GM18868 (cell line): Measurements from ENCODE around the gene EXD3.
"Not testable (repeated sequence)": the region's sequence is repeated elsewhere in the genome, so short reads cannot be mapped to it uniquely, and the experiment has no call there.

Experiments used
- ATAC-seq: cut with Tn5 transposase; IDR thresholded peaks from one replicate; pipeline ENCODE4 v1.9.1; 2021; ENCODE audit warnings: mild to moderate bottlenecking, moderate library complexity; ENCODE audit not compliant: unreplicated experiment

Gene EXD3

DNA sequence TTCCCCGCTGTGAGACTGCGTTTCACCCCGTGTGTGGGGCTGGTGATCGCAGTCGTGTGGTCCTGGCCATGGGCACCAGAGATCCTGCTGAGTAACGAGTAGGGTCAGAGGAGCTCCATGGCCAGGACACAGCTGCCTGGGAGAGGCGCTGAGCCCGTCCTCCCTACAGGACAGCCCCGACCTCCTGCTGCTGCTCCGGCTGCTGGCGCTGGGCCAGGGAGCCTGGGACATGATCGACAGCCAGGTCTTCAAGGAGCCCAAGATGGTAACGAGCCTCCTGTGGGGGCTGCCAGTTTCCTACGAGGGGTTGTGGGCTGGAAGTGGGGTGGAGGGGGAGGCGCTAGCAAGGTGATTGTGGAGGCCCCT, 156.8 kb downstream of the EXD3 start:
- ATAC-seq, result no peak

DNA sequence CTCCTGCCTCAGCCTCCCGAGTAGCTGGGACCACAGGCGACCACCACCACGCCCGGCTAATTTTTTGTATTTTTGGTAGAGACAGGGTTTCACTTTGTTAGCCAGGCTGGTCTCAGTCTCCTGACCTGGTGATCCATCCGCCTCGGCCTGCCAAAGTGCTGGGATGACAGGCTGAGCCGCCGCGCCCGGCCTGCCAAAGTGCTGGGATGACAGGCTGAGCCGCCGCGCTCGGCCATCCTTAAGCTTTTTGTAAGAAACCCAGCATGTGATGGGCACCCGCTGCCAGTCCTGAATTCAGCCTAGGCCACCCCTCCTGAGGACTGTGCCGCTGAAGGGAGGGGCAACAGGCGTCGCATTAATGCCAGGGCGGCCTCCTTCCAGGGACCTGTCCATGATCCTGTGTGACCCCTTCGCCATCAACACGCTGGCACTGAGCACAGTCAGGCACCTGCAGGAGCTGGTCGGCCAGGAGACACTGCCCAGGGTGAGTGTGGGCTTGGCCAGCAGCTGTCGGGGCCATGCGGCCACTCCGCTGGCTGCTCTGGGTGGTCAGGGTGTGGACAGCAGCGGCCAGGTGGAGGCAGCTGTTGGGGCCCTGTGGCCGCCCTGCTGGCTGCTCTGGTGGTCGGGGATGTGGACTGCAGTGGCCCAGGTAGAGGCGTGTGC, 157.3 kb downstream of the EXD3 start:
- ATAC-seq, result no peak

DNA sequence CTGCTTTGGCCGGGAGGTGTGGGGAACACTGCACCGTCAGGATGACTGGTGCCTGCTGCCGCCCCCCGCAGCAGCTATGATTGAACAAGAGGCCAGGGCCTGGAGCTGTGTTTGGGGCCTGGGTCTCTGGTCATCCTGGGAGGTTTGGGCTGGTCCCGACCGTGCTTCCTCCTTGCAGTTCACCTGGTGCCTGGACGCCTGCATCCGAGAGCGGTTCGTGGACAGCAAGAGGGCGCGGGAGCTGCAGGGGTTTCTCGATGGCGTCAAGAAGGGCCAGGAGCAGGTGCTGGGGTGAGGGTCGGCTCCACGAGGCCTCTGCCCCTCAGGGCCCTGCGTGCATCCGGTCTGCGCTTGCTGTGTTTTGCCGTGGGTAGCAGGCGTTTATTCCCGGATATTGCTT, 158.9 kb downstream of the EXD3 start:
- no peak for ATAC-seq

DNA sequence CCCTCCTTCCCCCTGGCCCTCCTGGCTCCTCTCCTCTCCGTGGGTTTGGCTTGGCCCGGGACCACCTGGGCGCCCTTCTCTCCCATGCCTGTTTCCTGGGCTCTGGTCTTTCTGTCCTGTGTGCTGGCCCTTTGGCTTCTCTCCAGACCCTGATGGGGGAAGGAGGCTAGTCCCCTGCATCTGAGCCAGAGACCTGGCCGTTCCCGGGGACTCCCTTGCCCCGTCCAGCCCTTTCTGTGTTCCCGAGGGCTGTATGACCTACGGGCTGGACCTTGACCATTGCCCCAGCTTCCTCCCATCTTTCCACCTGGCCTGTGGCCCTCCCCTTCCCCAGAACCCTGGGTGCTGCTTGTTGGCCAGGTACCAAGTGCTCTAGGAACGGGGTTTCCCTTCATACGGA, 159.5 kb downstream of the EXD3 start:
- ATAC-seq, result no peak

DNA sequence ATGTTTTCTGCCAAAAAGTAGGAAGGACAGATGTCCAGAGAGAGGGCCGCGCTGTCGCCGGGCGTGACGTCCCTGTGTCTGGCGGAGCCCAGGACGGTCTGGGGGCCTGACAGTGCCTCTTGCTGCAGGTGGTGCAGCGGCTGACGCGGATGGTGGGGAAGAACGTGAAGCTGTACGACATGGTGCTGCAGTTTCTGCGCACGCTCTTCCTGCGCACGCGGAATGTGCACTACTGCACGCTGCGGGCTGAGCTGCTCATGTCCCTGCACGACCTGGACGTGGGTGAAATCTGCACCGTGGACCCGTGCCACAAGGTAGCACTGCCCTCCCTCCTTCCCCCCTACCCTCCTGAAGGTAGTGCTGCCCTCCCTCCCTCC, 160.1 kb downstream of the EXD3 start:
- ATAC-seq, result no peak

DNA sequence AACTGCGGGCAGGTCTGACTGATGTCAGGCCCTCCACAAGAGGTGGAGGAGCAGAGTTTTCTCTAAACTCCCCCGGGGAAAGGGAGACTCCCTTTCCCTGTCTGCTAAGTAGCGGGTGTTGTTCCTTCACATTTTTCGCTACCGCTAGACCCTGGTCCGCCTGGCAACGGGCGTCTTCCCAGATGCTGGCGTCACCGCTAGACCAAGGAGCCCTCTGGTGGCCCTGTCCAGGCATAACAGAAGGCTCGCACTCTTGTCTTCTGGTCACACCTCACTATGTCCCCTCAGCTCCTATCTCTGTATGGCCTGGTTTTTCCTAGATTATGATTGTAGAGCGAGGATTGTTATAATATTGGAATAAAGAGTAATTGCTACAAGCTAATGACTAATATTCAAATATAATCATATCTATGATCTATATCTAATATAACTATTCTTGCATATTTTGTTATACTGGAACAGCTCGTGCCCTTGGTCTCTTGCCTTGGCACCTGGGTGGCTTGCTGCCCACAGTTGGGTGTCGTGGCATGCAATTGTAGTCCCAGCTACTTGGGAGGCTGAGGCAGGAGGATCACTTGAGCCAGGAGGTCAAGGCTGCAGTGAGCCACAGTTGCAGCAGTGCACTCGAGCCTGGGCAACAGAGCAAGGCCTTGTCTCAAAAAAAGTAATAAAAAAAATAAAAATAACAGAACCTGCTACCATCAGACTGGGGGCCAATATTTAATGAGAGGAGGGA, 160.6 kb downstream of the EXD3 start:
- ATAC-seq, result not testable (repeated sequence)
